NT2/D1 (cell line): ENCODE data around the gene RIMBP2.

Source experiments
- SUZ12 ChIP-seq: IDR thresholded peaks from 2 replicates; pipeline ENCODE4 v1.6.1; 2011; ENCODE audit not compliant: insufficient read length, insufficient read depth; ENCODE audit errors: extremely low read depth
- YY1 ChIP-seq: IDR thresholded peaks from 2 replicates; pipeline ENCODE4 v1.6.1; 2011; ENCODE audit not compliant: insufficient read length, insufficient read depth
- ZNF274 ChIP-seq: IDR thresholded peaks from 2 replicates; pipeline ENCODE4 v1.6.1; 2011; ENCODE audit warnings: mild to moderate bottlenecking, low read depth, low read length

- no peak for TF ChIP-seq SUZ12
- no peak for TF ChIP-seq ZNF274
- no peak for TF ChIP-seq YY1
Observed at GRCh38 chr12:130501821-130502220, 214.3 kb downstream of the RIMBP2 start.
